CD14-positive monocyte (primary cell): ENCODE measurements around the gene OR51B2. TPM values are rescaled to one million over a fixed set of nuclear protein-coding genes. Genes with fewer than 3 reads are reported as not detected.
"Not testable (repeated sequence)": the region's sequence is repeated elsewhere in the genome, so short reads cannot be mapped to it uniquely, and the experiment has no call there.

ENCODE experiments used
- DNase-seq, 3 donors: peaks; one replicate each; pipeline ENCODE4 v3.0.0-alpha.2; 2011 to 2022
- H2AFZ ChIP-seq: 2 replicates; pipeline ENCODE4 v1.6.0; 2012; ENCODE audit warnings: mild to moderate bottlenecking, low read depth, low read length, inconsistent platforms; ENCODE audit not compliant: insufficient read depth, poor library complexity, severe bottlenecking
- H3K27ac ChIP-seq, 2 donors: 1 replicate in 1 of 2; 2 replicates in 1 of 2; pipeline ENCODE4 v1.5.1; 2012 to 2013; ENCODE audit warnings: low read length in 2 of 2, control low read depth in 1 of 2, inconsistent platforms in 1 of 2, low read depth in 1 of 2, mild to moderate bottlenecking in 1 of 2
- H3K27me3 ChIP-seq, 2 donors: one replicate each; pipeline versions ENCODE4 v1.6.0 to v1.6.1; 2011 to 2013; ENCODE audit warnings: low read length in 2 of 2; ENCODE audit not compliant: control insufficient read depth in 2 of 2, insufficient read depth in 2 of 2
- H3K36me3 ChIP-seq, 2 donors: replicated peaks in 1 of 2; 1 replicate in 1 of 2; 2 replicates in 1 of 2; pipeline versions ENCODE4 v1.5.1 to v1.6.1; 2012 to 2013; ENCODE audit warnings: low read length in 2 of 2, control low read depth in 1 of 2, inconsistent platforms in 1 of 2, mild to moderate bottlenecking in 1 of 2; ENCODE audit not compliant: insufficient read depth in 2 of 2, control insufficient read depth in 1 of 2
- H3K4me1 ChIP-seq, 2 donors: 1 replicate in 1 of 2; 2 replicates in 1 of 2; pipeline versions ENCODE4 v1.5.1 to v1.6.1; 2012 to 2013; ENCODE audit warnings: low read length in 2 of 2, control low read depth in 1 of 2, inconsistent platforms in 1 of 2, mild to moderate bottlenecking in 1 of 2, moderate library complexity in 1 of 2; ENCODE audit not compliant: insufficient read depth in 2 of 2, control insufficient read depth in 1 of 2
- H3K4me2 ChIP-seq: replicated peaks from 2 replicates; pipeline ENCODE3; 2012; ENCODE audit warnings: low read length, moderate library complexity, mild to moderate bottlenecking; ENCODE audit not compliant: poor library complexity, severe bottlenecking; ENCODE audit errors: extremely low read depth
- H3K4me3 ChIP-seq, 3 experiments: fragments of 200-600 bp in 1 of 3; sonication (generic) in 1 of 3; replicated peaks in 1 of 3; 1 replicate in 2 of 3; 2 replicates in 1 of 3; pipeline ENCODE4 v1.5.1; 2011 to 2013; ENCODE audit warnings: low read length in 3 of 3, mild to moderate bottlenecking in 3 of 3, control low read depth in 2 of 3, low read depth in 2 of 3, inconsistent platforms in 1 of 3, moderate library complexity in 1 of 3
- H3K79me2 ChIP-seq: 2 replicates; pipeline ENCODE4 v1.6.0; 2012; ENCODE audit warnings: mild to moderate bottlenecking, control low read depth, inconsistent platforms, low read length, moderate library complexity; ENCODE audit not compliant: insufficient read depth
- H3K9ac ChIP-seq: 2 replicates; pipeline ENCODE4 v1.6.0; 2017; ENCODE audit warnings: low read length, mild to moderate bottlenecking; ENCODE audit not compliant: insufficient read depth, poor library complexity, severe bottlenecking
- H3K9me3 ChIP-seq, 2 donors: replicated peaks in 1 of 2; 1 replicate in 1 of 2; 2 replicates in 1 of 2; pipeline versions ENCODE4 v1.5.1 to v1.6.1; 2012 to 2013; ENCODE audit warnings: low read length in 2 of 2, control low read depth in 1 of 2; ENCODE audit not compliant: control insufficient read depth in 1 of 2, insufficient read depth in 1 of 2
- H4K20me1 ChIP-seq: 2 replicates; pipeline ENCODE4 v1.6.0; 2012; ENCODE audit warnings: mild to moderate bottlenecking, low read length, control low read depth, moderate library complexity; ENCODE audit not compliant: insufficient read depth
- H3K27ac Mint-ChIP-seq, 7 donors: one replicate each; pipeline ENCODE4 v1.8.0; 2020; ENCODE audit warnings: mild to moderate bottlenecking in 7 of 7, mixed read lengths in 7 of 7, moderate library complexity in 6 of 7, inconsistent platforms in 2 of 7
- H3K27me3 Mint-ChIP-seq, 3 donors: one replicate each; pipeline ENCODE4 v1.8.0; 2021 to 2022; ENCODE audit warnings: low read depth in 3 of 3, mild to moderate bottlenecking in 3 of 3, mixed read lengths in 3 of 3, moderate library complexity in 3 of 3, inconsistent platforms in 1 of 3
- H3K36me3 Mint-ChIP-seq, 2 donors: one replicate each; pipeline ENCODE4 v1.8.0; 2020; ENCODE audit warnings: mixed read lengths in 2 of 2, inconsistent platforms in 1 of 2, mild to moderate bottlenecking in 1 of 2
- H3K4me1 Mint-ChIP-seq: one replicate; pipeline ENCODE4 v1.8.0; 2020; ENCODE audit warnings: mild to moderate bottlenecking, mixed read lengths
- H3K4me3 Mint-ChIP-seq, 2 donors: one replicate each; pipeline ENCODE4 v1.8.0; 2020; ENCODE audit warnings: mild to moderate bottlenecking in 2 of 2, mixed read lengths in 2 of 2, moderate library complexity in 1 of 2
- H3K9me3 Mint-ChIP-seq, 7 donors: one replicate each; pipeline ENCODE4 v1.8.0; 2020 to 2022; ENCODE audit warnings: mixed read lengths in 7 of 7, mild to moderate bottlenecking in 6 of 7, moderate library complexity in 6 of 7, inconsistent platforms in 2 of 7
- CTCF ChIP-seq: fragments of 200-600 bp; IDR thresholded peaks from one replicate; pipeline ENCODE4 v1.8.0; 2022; ENCODE audit warnings: antibody characterized with exemption, mild to moderate bottlenecking
- WGBS: methylation state at CpG from one replicate; pipeline ENCODE4 v1.1.5; 2013; ENCODE audit warnings: missing lambda C conversion rate; ENCODE audit not compliant: insufficient coverage; 5-methylcytosine and 5-hydroxymethylcytosine counted together
- intact Hi-C, 2 donors: fragments of 100-400 bp; cut with micrococcal nuclease; formaldehyde crosslinking; loops; one replicate each; pipeline versions ENCODE4 v1.15.0 to v1.15.1; 2023
- polyA plus RNA-seq, 3 donors: library from polyadenylated mRNA; depleted of rRNA in 1 of 3; unstranded in 2 of 3; stranded (reverse) in 1 of 3; fragments of 300-500 nt in 2 of 3; fragments of >200 nt in 1 of 3; fragmentation: Illumina TruSeq in 2 of 3; gene quantifications; 1 replicate in 2 of 3; 2 replicates in 1 of 3; pipeline ENCODE4 v1.2.3, GENCODE V29; 2012 to 2021

Gene OR51B2
- polyA plus RNA-seq, 3 donors = not detected

DNA sequence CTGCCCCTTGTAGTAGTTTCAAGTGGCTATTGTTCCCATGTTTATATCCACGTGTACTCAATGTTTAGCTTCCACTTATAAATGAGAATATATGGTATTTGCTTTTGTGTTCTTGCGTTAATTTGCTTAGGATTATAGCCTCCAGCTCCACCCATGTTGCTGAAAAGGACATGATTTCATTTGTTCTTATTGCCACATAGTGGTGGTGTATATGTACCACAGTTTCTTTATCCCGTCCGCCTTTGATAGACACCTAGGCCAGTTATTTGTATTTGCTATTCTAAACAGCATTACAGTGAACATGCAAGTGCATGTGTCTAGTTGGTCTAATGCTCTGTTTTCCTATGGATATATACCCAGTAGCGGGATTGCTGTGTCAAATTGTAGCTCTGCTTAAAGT, 6.8 kb downstream of the OR51B2 start:
- H3K4me3 Mint-ChIP-seq = no peak overlapping the region
- Histone ChIP-seq H3K9me3 (no peaks in the 10 kb centered on the region), H3K27ac (no peak overlapping the region), H4K20me1 (no peaks in the 10 kb centered on the region), H3K4me3 (no peak overlapping the region), H3K4me2 (no peak overlapping the region), H3K27me3 (no peaks in the 10 kb centered on the region), H3K79me2 (no peaks in the 10 kb centered on the region), H3K36me3 (no peaks in the 10 kb centered on the region), H3K4me1 (no peaks in the 10 kb centered on the region), H2AFZ (no peak overlapping the region), H3K9ac (no peak overlapping the region)
- peaks cover 0 to 3% (median 0%) of the 10 kb centered on the region in 7 donors for H3K9me3 Mint-ChIP-seq
- H3K4me1 Mint-ChIP-seq = no peaks in the 10 kb centered on the region
- H3K27ac Mint-ChIP-seq = no peak overlapping the region
- H3K36me3 Mint-ChIP-seq = no peaks in the 10 kb centered on the region
- WGBS = 80% methylated on average over 1 of the region's 5 CpGs
- no peak for DNase-seq
- H3K27me3 Mint-ChIP-seq = peaks cover 0 to 1% (median 0%) of the 10 kb centered on the region in 3 donors
- intact Hi-C loops = no loop called here
- TF ChIP-seq CTCF = no peak

DNA sequence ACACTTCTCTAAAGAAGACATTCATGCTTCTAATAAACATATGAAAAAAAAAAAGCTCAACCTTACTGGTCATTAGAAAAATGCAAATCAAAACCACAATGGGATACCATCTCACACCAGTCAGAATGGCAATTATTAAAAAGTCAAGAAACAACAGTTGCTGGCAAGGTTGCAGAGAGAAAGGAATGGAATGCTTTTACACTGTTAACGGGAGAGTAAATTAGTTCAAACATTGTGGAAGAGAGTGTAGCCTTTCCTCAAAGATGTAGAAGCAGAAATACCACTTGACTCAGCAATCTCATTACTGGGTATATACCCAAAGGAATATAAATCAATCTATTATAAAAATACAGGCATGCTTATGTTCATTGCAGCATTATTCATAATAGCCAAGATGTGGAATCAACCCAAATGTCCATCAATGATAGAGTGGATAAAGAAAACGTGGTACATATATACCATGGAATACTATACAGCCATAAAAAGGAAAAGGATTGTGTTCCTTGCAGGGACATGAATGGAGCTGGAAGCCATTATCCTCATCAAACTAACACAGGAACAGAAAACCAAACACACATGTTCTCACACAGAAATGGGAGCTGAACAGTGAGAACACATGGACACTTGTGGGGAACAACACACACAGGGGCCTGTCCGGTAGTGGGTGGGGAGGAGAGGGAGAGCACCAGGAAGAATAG, 10.6 kb downstream of the OR51B2 start:
- WGBS = no CpG with 5 or more reads among the region's 3 CpGs
- H3K36me3 ChIP-seq, H3K27me3 Mint-ChIP-seq, H3K4me3 ChIP-seq, H2AFZ ChIP-seq, H3K9me3 ChIP-seq, H3K4me1 ChIP-seq, H3K9me3 Mint-ChIP-seq, H3K27ac ChIP-seq, H3K4me1 Mint-ChIP-seq, H3K4me3 Mint-ChIP-seq, H3K36me3 Mint-ChIP-seq, H3K27me3 ChIP-seq, intact Hi-C loops, H3K27ac Mint-ChIP-seq, H3K9ac ChIP-seq, H4K20me1 ChIP-seq, DNase-seq, H3K4me2 ChIP-seq, H3K79me2 ChIP-seq: not testable (repeated sequence)
